Left ventricle myocardium inferior (tissue), 1 donor: ENCODE data around the gene COBL. TPM values are rescaled to one million over a fixed set of nuclear protein-coding genes. Genes with fewer than 3 reads are reported as not detected.

Experiments
- DNase-seq: peaks from one replicate; pipeline ENCODE4 v3.0.0-alpha.2; 2020
- H3K27ac ChIP-seq: fragments of 200-600 bp; replicated peaks from 2 replicates; pipeline ENCODE4 v1.8.0; 2021
- H3K27me3 ChIP-seq: fragments of 200-600 bp; 2 replicates; pipeline ENCODE4 v1.8.0; 2021; ENCODE audit warnings: low read depth
- H3K36me3 ChIP-seq: fragments of 200-600 bp; 2 replicates; pipeline ENCODE4 v1.8.0; 2021
- H3K4me1 ChIP-seq: fragments of 200-600 bp; 2 replicates; pipeline ENCODE4 v1.8.0; 2021
- H3K4me3 ChIP-seq: fragments of 200-600 bp; 2 replicates; pipeline ENCODE4 v1.8.0; 2021; ENCODE audit warnings: mild to moderate bottlenecking, moderate library complexity
- H3K9me3 ChIP-seq: fragments of 200-600 bp; replicated peaks from 2 replicates; pipeline ENCODE4 v1.8.0; 2021
- CTCF ChIP-seq: fragments of 200-600 bp; IDR thresholded peaks from 2 replicates; pipeline ENCODE4 v1.8.0; 2021; ENCODE audit warnings: antibody characterized with exemption, mild to moderate bottlenecking, borderline replicate concordance
- intact Hi-C: fragments of 100-400 bp; cut with micrococcal nuclease; formaldehyde crosslinking; loops from one replicate; pipeline ENCODE4 v1.11.0; 2022
- total RNA-seq: library from RNA; stranded (reverse); fragmentation: NEBNext Ultra II Directional; extraction: Animal tissue kit (Norgen Biotek cat#: 25700); gene quantifications from one replicate; pipeline ENCODE4 v1.2.1, GENCODE V29; 2021
- donor health status: DM: no; HTN: yes; CAD: no; lungs with severe emphysema.

The COBL gene
- total RNA-seq, 1 donor from 2014 or later = 77.1 TPM

DNA sequence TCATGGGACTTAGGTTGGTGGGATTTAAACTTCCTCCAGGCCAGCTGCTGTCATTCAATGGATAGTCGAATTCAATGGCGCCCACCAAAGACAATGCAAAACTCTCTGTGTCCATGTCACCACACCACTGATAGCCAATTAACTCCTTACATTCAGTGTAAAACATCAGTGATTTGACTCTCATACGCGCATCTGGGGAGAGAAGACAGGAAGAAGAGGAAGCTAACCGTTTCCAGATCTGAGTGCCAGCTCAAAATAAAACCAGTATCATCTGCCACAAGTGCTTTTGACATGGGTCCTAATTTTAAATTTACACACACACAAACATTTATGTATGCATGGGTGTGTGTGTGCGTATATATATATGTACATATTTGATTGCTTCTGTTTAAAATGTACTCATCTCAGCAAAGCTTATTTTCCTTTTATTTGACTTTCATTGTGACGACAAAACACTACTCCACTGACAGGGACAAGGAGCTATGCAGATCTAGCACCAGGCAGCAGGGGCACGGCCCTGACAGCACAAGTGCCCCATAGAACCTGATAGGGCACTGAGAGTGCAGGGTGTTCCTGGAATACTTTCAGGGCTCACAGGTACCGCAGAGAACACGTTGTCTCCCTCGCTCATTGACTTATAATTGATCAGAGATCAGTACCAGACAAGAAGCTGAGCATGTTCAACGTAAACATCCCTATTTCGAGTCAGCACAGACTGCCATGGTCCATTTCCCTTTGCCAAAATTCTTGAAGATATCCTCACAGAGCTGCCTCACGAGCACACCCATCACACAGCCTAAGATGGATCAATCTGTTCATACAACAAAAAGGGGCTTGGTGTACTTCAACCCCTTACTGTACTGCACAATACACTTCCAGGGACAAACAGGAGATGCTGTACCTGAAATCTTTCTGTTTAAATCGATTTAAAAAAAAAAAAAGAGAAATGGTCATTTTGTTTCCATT lies 176.1 kb downstream of the COBL start:
- Histone ChIP-seq H3K9me3 (no peaks in the 10 kb centered on the region), H3K27me3 (no peaks in the 10 kb centered on the region), H3K4me1 (peaks cover 61% of the 10 kb centered on the region), H3K36me3 (no peaks in the 10 kb centered on the region), H3K4me3 (no peak overlapping the region), H3K27ac (peak overlapping the region; percentile 79)
- peak; percentile 12 for TF ChIP-seq CTCF
- peak; percentile 38 for DNase-seq
- intact Hi-C loops = loop anchor here (5.0 kb wide), 1 partner anchor 348 kb away; no protein-coding TSS in a partner anchor

- Histone ChIP-seq H3K27me3 (no peaks in the 10 kb centered on the region), H3K27ac (peak overlapping the region; percentile 79), H3K9me3 (no peaks in the 10 kb centered on the region), H3K4me3 (no peak overlapping the region), H3K4me1 (peaks cover 67% of the 10 kb centered on the region), H3K36me3 (no peaks in the 10 kb centered on the region)
- no peak for DNase-seq
- no peak for TF ChIP-seq CTCF
- intact Hi-C loops = loop anchor here (5.0 kb wide), 1 partner anchor 347 kb away; no protein-coding TSS in a partner anchor
Observed at GRCh38 chr7:51139796-51140195, 176.8 kb downstream of the COBL start.

GRCh38 chr7:51138123-51139085 lies 178.2 kb downstream of the COBL start:
- H3K27ac ChIP-seq = no peak overlapping the region

DNA sequence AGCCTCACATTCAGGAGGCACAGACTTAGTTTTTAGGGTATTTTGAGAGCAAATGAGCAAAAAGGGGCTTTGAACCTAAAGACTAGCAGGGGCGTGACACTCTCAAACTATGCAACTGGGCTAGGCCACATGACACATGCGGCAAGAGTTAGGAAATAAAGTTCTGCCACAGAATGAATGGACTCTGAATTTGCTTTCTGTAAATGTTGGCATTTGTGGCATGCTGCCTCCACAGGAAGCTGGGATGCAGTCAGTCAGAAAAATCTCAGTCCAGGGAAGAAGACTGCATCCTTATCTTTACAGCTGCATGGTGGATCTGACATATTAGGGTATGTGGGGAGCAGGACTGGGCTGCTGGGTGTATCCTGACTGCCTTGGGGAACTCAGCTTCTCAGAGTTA lies 181.0 kb downstream of the COBL start:
- no peak for TF ChIP-seq CTCF
- Histone ChIP-seq H3K27ac (no peak overlapping the region), H3K9me3 (peaks cover 7% of the 10 kb centered on the region), H3K4me1 (peaks cover 48% of the 10 kb centered on the region), H3K4me3 (no peak overlapping the region), H3K36me3 (no peaks in the 10 kb centered on the region), H3K27me3 (no peaks in the 10 kb centered on the region)
- intact Hi-C loops = no loop called here
- DNase-seq = no peak

More at GRCh38 chr7:51138123-51139085, 178.2 kb downstream of the COBL start:
- no peak for DNase-seq
- TF ChIP-seq CTCF = no peak
- intact Hi-C loops = no loop called here
- peaks cover 67% of the 10 kb centered on the region for H3K4me1 ChIP-seq
- H3K9me3 ChIP-seq = no peaks in the 10 kb centered on the region
- no peaks in the 10 kb centered on the region for H3K27me3 ChIP-seq
- H3K4me3 ChIP-seq = no peak overlapping the region
- no peaks in the 10 kb centered on the region for H3K36me3 ChIP-seq

- intact Hi-C loops = no loop called here
- TF ChIP-seq CTCF = no peak
Observed at GRCh38 chr7:51134013-51134441, 182.6 kb downstream of the COBL start.

More at GRCh38 chr7:51134013-51134441, 182.6 kb downstream of the COBL start:
- Histone ChIP-seq H3K4me1 (peaks cover 45% of the 10 kb centered on the region), H3K27ac (peak overlapping the region; percentile 75), H3K27me3 (no peaks in the 10 kb centered on the region), H3K36me3 (no peaks in the 10 kb centered on the region), H3K9me3 (peaks cover 7% of the 10 kb centered on the region), H3K4me3 (no peak overlapping the region)
- DNase-seq = no peak
